Fibroblast of lung (primary cell): ENCODE data around the gene SUPT3H.

Experiments used
- EZH2 ChIP-seq: IDR thresholded peaks from 2 replicates; pipeline ENCODE4 v1.5.1; 2012; ENCODE audit warnings: low read length, control low read depth, mild to moderate bottlenecking; ENCODE audit errors: missing control alignments
- TF ChIP-seq, protein P1 (sequence below), 2 donors: IDR thresholded peaks in 1 of 2; conservative IDR thresholded peaks in 1 of 2; 1 replicate in 1 of 2; 2 replicates in 1 of 2; pipeline ENCODE4 v1.5.1; 2011 to 2012; ENCODE audit warnings: low read length in 2 of 2, control low read depth in 1 of 2, inconsistent platforms in 1 of 2, low read depth in 1 of 2, mild to moderate bottlenecking in 1 of 2

- TF ChIP-seq, protein P1, sequence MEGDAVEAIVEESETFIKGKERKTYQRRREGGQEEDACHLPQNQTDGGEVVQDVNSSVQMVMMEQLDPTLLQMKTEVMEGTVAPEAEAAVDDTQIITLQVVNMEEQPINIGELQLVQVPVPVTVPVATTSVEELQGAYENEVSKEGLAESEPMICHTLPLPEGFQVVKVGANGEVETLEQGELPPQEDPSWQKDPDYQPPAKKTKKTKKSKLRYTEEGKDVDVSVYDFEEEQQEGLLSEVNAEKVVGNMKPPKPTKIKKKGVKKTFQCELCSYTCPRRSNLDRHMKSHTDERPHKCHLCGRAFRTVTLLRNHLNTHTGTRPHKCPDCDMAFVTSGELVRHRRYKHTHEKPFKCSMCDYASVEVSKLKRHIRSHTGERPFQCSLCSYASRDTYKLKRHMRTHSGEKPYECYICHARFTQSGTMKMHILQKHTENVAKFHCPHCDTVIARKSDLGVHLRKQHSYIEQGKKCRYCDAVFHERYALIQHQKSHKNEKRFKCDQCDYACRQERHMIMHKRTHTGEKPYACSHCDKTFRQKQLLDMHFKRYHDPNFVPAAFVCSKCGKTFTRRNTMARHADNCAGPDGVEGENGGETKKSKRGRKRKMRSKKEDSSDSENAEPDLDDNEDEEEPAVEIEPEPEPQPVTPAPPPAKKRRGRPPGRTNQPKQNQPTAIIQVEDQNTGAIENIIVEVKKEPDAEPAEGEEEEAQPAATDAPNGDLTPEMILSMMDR (conservative IDR thresholded peaks at IDR 0.05 in 1 of 2, IDR thresholded peaks at IDR 0.05 in 1 of 2; ENCODE audit: low read depth in 1 of 2, low read length in 2 of 2) = no peak
- no peak for TF ChIP-seq EZH2
Measured at GRCh38 chr6:45057711-45058110, 320.0 kb downstream of the SUPT3H start.
